Activated CD4-positive, CD25-positive, alpha-beta regulatory T cell (primary cell): ENCODE data around the gene RALGAPA2.

ENCODE experiments used
- DNase-seq, 4 experiments: peaks; one replicate each; lab custom pipeline; 2025; lab: John Stamatoyannopoulos, UW

The RALGAPA2 gene

GRCh38 chr20:20404633-20405032, 307.8 kb downstream of the RALGAPA2 start:
- DNase-seq, result no peak

- DNase-seq, result no peak
Observed at GRCh38 chr20:20401991-20402390, 310.5 kb downstream of the RALGAPA2 start.

- no peak for DNase-seq
Observed at GRCh38 chr20:20399531-20400500, 312.6 kb downstream of the RALGAPA2 start.

DNA sequence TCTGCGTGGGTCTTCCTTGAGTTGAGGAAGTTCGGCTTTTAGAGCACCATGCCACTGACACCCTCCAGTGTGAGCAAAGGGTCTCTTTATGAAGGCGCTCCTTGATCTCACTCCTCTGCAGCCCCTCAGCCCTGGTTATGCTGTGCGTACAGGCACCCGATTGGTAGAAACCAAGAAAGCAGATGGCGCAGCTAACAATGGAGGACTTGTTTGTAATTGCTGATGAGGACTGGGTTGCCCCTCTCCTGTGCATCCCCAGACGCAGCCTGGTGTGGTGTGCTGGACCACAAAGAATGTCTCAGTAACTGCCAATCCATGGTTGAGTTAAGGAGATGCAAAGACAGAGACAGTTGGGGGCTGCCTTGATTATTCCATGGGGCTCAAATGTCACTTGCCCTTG, 314.3 kb downstream of the RALGAPA2 start:
- DNase-seq, result no peak

DNA sequence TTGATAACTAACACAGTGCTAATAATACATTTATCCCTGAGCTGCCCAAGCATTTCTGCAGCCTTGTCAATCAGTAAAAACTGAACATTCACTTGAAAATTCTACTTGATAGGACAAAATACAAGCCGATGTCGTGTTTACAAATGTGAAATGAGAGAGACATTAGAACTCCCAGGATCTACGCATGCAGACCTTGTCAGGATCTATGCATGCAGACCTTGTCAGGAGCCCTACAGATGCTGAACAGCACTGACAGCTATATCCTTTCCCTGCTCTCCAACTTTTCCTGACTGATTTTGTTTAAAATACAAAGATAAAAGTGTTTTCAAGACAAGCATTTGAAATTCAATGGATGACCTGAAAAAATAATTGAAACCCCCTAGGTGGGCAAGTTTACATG, 315.6 kb downstream of the RALGAPA2 start:
- DNase-seq, result no peak

DNA sequence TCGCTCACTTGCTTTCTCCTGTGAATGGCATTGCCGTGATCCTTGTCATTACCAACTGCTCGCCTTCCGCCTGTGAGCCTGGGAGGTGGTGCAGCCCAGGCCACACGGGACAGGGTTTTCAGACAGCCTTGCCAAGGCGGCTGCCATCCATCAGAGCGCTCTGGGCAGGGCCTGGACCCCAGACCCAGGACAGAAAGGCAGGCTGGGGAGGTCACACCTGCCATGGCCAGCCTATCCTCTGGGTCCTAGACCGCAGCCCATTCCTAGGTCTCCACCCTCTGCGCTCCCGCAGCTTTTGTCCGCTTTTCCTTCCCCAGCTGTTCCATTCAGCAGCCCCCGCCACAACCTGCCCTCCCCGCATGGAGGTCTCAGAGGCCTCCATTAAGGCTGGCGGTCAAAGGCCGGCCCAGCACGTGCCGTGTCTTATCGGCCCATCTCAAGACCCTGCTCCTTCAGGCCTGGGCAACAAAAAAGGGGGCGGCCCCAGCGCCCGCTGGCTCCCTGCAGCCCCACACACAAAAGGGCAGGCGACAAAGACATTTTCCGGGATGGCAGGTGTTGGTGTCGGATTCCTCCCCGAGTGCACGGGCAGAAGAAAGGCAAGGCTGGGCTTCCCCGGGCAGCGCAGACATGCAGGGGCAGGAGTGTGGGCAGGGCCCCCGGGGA, 316.4 kb downstream of the RALGAPA2 start:
- no peak for DNase-seq

DNA sequence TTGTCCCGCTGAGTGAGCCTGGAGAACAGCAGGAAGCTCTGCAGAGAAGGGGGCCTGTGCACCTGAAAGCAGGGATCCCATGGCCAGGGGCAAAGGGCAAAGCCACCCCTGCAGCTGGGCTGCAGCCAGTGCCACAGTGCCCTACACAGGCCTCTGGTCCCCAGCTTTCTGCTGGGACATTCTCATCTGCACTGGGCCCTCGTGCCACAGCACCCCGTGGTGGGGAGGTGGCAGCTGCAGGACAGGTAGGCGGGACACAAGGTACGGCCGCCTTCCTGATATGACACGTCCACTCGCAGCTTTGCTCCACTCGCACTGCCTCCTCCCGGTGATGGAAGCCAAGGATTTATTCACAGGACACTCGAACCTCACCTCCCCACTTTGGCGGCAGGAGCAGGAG, 317.4 kb downstream of the RALGAPA2 start:
- DNase-seq, result no peak

DNA sequence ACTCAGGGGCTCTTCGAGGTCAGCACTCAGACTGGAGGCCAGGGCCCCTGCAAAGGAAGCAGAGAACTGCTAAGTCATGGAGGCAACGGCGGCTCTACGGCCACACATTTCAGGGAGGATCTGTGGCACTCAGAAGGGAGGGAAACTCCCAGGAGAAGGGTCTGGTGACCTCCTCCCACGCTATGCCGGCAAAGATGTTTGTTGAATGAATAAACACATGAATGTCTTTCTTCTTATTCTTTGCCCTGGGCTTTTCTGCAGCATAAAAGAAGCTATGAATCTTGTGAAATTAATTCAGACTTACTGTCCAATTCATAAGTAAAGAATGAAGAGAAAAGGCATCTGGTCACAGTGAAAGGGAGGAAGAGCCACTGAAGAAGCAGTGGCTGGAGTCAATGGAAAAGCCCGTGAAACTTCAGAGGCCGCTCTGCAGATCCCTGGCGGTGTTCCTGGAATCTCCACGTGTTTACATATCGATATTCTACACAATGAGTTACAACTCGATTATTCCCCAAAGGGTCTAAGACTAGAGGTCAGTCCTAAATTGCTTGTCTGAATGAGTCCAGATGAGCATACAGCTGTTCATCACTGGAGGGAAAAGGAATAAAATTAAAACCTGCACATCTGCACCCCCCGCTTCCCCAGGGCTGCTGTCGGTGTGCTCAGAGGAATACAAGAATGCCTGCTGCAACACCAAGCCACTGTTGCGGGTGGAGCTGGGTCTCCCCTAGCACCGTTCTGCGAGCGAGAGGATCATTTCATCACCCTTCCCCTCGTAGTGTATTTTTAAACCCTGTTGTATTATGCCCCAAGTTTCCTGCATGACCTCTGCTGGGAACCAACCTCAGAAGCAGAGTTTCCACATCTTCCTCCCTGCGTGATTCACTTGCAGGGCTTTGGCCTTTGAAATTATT, 319.0 kb downstream of the RALGAPA2 start:
- DNase-seq, result no peak

- DNase-seq, result no peak
Observed at GRCh38 chr20:20391766-20392165, 320.7 kb downstream of the RALGAPA2 start.

GRCh38 chr20:20391115-20391514, 321.3 kb downstream of the RALGAPA2 start:
- no peak for DNase-seq

DNA sequence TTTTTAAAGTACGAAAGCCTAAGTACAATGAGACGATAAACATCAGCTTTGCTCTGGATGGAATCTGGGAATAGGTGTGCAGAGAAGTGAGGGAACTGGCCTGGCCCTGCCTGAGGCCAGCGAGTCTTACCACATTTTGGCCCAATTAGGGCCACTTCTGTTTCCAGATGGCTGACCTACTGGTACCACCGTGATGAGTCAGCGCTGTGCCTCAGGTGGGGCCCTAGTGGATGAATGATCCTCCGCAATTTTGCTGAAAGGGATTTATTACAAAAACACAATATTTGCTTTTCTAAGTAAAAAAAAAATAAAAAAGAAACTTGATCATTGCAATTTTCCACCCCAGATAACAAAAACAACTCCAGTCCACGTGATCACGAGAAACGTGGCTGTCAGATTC, 322.1 kb downstream of the RALGAPA2 start:
- no peak for DNase-seq

GRCh38 chr20:20386192-20386591, 326.3 kb downstream of the RALGAPA2 start:
- no peak for DNase-seq

GRCh38 chr20:20375862-20376261, 336.6 kb downstream of the RALGAPA2 start:
- no peak for DNase-seq

- no peak for DNase-seq
Observed at GRCh38 chr20:20373091-20373571, 339.3 kb downstream of the RALGAPA2 start.

DNA sequence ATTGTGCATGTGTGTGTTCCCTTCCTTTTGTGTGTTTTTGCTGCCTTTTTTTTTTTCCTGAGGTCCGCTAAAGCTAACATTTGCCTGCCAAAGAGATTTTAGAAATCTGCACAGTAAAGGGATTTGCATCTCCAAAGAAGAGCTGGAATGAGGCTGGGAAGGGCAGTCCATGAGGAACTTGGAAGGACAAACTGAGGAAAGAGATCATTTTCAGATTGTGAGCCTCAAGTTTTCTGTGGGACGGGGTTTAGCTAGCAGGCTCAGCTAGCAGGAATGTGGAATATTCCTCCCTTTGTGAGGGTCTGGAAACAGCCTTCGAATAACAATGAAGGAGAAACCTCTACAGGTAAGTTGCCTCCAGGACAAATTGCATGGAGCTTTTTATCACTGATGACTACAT, 340.8 kb downstream of the RALGAPA2 start:
- DNase-seq, result no peak

- no peak for DNase-seq
Observed at GRCh38 chr20:20371083-20371482, 341.4 kb downstream of the RALGAPA2 start.

DNA sequence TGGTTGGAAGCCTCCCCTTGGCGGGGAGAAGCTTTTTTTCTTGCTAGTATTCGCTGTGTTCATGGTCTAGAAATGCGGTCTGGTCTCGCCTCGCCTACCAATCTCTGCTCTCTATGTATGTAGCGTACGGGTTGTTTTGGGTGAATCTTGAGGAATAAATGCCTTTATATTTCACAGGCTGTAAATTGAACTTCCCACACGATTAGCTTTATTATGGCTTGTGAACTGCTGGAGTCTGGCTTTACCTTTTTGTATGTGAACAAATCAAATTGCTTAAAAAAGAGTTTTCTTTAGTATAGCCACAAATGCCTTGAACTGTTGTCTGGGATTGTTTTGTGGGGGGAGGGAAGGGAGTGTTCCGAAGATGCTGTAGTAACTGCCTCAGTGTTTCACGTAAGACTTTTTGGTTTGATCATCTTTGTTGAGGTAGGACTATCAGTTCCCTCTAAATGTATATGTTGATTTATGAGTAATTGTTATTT, 342.3 kb downstream of the RALGAPA2 start:
- DNase-seq, result no peak

DNA sequence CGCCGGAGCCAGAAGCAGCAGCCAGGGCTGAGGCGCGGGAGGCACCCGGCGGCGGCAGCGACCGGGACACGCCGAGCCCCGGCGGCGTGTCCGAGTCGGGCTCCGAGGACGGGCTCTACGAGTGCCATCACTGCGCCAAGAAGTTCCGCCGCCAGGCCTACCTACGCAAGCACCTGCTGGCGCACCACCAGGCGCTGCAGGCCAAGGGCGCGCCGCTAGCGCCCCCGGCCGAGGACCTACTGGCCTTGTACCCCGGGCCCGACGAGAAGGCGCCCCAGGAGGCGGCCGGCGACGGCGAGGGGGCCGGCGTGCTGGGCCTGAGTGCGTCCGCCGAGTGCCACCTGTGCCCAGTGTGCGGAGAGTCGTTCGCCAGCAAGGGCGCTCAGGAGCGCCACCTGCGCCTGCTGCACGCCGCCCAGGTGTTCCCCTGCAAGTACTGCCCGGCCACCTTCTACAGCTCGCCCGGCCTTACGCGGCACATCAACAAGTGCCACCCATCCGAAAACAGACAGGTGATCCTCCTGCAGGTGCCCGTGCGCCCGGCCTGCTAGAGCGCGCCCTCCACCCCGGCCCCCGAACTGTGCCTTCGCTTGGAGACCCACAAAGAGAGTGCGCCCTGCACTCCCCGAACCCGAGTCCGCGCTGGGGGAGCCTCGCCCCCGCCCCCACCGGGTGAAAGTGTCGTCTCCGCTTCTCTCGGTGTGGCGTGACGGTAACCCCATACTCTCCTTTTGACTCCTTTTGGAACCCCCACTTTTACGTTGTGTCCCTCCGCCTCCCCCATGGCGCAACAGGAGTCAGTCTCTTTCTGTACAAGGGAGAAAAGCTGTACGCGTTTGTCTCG, 343.0 kb downstream of the RALGAPA2 start:
- no peak for DNase-seq

- DNase-seq, result no peak
Observed at GRCh38 chr20:20368418-20369249, 343.8 kb downstream of the RALGAPA2 start.
